GM18870 (cell line): ENCODE results near the gene CPT1A.
"Not testable (repeated sequence)": the region's sequence is repeated elsewhere in the genome, so short reads cannot be mapped to it uniquely, and the experiment has no call there.

ENCODE experiments used
- ATAC-seq: cut with Tn5 transposase; IDR thresholded peaks from one replicate; pipeline ENCODE4 v1.9.1; 2021; ENCODE audit warnings: moderate library complexity; ENCODE audit not compliant: unreplicated experiment

The CPT1A gene

DNA sequence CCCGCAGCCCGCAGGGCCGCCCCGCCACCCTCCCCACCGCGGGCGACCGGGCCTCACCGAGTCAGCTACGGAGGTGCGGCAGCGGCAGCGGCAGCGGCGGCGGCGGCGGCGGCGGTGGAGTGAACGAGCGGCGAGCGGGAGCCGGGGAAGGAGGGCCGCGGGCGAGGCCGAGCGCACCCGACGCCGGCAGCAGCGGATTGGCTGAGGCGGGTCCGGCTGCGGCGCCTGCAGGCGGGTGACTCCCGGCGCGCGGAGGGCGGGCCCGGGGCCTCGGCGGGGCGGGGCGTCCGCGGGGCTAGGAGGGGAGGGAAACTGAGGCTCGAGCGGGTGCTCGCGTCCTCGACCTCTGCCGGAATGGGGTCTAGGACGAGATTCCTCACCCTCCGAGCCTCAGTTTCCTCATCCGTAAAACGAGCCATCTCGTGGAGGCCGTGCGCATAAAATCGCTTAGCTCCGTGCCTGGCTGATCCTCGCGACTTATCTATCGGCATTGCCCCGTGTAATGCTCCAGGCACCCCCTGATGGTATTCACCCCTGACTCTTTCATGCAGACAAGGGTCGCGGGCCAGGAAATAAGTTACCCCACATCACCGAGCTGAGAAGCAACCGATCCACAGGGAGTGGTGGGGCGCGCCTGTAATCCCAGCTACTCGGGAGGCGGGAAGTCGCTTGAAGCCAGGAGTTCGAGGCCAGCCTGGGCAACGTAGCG is at the start of gene CPT1A:
CPT1A (minus strand) TSS at position 199 of the 709 bp plus-strand sequence. CDS start 26,442 bp downstream, outside the sequence.
- ATAC-seq, result no peak

DNA sequence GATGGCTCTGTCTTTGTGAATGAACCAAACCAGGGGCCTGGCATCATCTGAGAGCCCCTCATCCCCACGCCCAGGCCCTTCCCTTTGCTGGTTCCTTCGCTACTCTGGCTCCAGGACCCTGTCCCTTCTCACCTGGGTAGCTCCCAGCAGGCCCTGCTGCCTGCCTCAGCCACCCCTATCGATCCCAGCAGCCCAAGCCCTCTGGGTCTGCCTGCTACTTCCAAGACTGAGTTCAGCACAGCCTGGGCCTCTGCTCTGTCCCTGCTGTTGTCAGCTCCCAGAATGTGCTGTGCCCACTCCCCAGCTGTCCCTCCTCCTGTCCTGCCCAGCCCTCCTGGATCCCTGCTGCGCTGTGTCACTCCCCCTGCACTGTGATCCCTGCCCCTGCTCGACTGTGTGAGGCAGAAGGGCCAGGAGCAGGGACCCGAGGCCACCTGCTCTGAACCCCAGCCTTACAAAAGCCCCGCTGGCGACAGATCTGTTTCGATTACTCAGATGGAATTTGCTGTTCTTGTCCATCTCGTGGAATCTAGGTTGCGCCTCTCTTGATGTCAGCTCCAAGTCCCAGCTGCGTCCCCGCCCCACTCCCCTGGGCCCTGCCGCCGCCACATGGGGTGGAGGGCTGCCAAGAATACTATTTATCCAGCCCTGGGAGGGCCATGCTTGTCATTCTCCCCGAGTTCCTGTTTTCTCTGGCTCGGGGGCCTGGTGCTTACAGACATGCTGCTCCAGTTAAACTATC is 48.9 kb upstream of the CPT1A start:
- ATAC-seq, result no peak

DNA sequence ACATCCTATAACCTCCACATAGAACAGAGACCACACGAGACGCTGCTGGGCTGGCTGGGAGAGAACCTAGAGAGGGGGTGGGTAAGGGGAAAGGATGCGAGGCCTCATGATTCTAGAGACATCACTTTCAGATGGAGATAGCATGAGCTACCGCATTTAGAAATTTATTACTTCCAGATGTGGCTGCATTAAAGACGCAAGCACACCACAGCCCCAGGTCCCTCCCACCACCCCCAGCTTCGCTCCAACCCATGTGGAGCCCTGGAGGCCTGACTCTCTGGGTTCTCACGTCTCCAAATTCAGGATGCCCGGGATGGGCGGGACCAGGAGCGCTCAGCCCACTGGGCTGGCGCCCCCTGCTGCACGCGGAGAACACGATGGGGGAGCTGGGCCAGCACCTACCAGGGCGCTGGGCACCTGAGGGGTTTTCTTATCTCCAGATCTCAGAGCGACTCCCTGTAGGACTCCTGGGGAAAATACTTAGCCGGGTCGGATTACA is 48.3 kb upstream of the CPT1A start:
- ATAC-seq, result no peak

DNA sequence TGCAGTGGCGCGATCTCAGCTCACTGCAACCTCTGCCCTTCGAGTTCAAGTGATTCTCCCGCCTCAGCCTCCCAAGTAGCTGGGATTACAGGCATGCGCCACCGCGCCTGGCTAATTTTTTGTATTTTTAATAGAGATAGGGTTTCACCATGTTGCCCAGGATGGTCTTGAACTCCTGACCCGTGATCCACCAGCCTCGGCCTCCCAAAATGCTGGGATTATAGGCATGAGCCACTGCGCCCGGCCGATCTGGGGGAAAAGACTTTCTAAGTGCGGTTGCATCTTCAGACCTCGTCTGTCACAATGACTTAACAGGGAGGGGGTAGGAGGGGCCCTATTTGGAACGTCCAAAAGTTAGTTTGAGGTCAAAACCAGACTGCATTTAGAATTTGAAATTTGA is 43.1 kb upstream of the CPT1A start:
- ATAC-seq, result not testable (repeated sequence)

GRCh38 chr11:68882391-68882790 is 40.7 kb upstream of the CPT1A start:
- ATAC-seq, result no peak

DNA sequence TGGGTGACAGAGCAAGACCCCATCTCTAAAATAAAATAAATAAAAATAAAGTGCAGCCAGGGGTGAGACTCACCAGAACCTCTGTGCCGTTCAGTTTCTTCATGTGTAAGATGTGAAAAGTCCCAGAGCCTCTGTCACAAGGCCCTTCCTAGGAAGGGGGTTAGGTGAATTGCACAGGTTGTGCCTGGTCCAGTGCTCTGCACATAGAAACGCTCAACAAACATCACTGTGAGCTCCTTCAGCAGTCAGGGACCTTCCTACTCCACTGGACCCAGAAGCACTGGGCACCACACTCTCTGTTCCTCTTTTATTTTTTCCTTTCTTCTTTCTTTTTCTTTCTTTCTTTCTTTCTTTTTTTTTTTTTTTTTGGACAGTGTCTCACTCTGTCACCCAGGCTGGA is 39.6 kb upstream of the CPT1A start:
- no peak for ATAC-seq

DNA sequence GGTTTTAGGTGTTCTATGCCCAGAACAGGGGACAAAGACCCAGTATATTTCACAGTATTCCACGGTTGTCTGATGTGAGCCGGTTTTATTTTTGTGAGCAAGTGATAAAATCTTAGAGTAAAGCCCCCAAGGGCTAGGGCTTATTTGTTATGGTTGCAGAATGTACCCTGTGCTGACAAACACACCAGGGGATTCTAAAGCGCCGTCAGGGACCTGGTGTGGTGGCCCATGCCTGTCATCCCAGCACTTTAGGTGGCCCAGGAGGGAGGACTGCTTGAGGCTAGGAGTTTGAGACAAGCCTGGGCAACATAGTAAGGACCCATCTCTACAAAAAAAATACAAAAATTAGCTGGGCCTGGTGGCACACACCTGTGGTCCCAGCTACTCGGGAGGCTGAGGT is 39.1 kb upstream of the CPT1A start:
- ATAC-seq, result no peak

DNA sequence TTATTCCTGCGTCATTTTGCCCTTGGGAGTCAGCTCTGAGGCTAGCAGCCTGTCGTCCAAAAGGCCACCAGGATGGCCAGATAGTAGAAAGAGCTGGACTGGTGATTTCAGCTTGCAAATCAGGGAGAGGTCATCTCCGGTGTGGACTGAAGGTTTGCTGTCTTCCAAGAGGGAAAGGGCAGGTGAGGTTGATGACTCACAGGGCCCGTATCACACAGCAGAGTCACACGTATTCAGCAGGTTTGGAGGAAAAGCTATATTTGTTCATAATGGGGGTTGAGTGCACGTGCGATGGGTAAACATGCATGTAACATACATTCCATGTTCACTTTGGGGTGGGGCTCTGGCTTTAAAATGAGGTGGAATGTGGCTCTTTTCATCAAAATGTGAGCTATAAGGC is 36.3 kb upstream of the CPT1A start:
- ATAC-seq, result no peak

DNA sequence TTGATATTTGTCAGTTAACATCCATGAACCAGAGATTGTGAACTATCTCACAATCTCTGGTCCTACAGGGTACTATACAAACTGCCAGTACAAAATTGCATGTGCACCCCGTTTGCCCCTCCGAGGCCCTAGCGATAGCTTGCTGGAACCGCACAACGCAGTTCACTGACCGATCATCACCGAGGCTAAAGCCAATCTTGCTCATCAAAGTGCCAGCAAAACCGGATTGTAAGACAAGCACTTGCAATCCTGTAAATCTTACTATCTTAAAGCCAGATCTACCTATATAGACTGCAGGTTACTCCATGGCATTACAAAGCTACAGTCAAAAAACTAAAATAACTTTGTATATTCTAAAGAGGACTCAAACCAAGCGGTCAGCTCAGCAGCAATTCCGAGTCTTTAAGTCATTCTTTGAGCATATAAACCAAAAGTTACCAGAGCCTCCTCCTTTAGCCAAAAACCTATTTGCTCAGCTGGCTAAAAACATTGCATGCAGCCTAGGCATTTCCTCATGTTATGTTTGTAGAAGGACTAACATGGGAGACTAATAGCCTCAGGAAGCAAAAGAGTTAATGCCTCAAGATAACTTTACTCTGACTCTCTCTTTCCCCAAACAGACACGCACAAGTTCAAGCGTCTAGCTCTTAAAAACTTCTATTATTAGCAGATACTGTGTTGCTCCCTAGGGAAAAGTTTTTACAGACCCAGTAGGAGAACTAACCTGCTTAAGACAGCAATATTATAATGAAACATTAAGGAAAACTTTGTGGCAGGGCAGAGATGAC is 30.7 kb upstream of the CPT1A start:
- no peak for ATAC-seq

- no peak for ATAC-seq
Observed at GRCh38 chr11:68870470-68870869, 28.8 kb upstream of the CPT1A start.

DNA sequence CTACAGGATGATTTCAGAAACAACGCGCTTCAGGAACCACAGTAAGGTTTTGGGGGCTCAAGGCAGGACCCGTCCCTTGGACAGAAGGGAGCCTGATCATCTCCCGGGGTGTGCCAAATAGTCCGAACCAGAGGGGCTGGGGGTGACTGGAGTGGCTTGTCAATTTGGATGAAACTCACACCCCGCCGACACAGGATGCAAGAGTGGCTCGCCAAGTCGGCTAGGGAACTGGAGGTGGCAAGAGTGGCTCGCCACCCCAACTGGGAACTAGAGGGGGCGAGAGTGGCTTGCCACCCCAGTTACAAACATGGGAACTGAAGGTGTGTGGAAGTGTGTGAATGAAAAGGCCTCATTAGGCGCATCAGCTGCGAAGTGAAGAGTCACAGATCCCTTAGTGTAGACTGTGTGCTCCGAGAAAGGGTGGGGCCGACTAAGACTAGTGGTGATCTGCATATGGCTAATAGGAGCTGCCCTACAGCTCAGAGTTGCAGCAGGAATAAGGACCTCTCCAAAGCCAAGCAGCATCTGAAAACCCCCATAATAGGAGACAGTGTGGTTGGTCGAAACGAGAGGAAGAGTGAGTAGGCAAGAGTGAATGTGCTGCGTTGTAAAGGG is 26.6 kb upstream of the CPT1A start:
- no peak for ATAC-seq

DNA sequence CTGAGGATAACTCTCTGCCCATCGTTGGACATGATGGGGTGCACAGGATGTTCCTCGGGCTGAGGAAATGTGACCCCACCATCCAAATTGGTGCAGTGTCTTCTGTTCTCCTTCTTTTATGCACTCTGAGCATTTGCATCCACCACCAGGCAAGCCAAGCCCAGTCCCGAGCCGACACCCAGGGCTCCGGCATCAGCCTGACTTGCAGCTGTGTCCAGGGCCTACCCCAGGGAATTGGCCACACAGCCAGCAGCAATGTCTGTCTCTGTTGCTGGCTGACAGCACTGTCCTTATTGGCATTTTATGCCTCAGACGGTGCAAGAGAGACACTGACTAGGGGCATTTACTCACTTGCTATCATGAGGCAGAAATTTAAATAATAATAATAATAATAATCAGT is 25.4 kb upstream of the CPT1A start:
- ATAC-seq, result no peak

DNA sequence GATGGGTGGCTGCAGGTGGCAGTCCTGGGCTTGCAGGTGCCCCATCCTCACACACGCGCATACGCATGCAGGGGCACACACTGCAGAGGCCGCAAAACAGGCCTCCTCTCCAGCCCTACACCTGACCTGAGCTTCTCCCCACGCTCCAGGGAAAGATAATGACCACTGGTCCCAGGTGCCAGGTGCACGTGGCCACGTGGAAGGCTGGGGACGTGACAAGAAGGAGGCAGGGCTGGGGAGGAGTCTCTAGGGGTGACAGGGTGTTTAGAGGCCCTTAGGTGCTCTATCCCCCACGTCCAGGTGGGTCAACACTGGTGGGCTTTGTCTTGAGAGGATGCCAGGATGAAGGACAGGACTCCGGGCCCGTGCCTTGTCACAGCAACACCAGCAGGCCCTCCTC is 23.5 kb upstream of the CPT1A start:
- ATAC-seq, result no peak

GRCh38 chr11:68863553-68864265 is 22.0 kb upstream of the CPT1A start:
- ATAC-seq, result no peak

DNA sequence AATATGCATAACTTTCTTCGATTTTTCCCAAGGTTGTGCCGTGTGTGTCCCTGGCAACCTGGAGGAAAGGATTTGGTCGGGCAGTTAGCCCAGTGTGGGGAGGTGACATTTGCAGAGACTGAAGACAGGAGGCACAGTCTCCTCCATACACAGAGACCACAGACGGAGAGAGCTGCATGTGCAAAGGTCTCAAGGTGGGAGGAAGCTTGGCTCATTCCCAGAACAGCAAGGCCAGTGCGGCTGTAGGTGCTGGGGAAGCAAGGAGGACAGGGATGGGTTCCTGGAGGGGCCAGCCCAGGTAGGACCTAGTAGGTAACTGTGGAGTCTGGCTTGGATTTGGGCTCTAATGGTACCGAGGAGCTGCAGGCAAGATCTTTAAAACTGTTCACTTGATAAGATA is 20.7 kb upstream of the CPT1A start:
- ATAC-seq, result no peak

DNA sequence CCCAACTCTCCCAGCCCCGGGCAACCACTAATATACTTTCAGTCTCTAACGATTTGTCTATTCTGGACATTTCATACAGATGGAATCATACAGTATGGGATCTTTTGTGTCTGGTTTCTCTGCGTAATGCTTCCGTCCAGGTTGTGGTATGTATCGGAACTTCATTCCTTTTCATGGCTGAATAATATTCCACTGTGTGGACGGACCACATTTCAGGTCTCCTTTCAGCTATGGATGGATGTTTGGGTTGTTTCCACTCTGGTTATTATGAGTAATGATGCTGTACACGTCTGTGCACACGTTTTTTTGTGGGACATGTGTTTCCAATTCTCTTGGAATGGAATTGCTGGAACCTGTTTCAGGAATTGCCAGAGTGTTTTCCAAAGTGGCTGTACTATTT is 17.4 kb upstream of the CPT1A start:
- no peak for ATAC-seq

DNA sequence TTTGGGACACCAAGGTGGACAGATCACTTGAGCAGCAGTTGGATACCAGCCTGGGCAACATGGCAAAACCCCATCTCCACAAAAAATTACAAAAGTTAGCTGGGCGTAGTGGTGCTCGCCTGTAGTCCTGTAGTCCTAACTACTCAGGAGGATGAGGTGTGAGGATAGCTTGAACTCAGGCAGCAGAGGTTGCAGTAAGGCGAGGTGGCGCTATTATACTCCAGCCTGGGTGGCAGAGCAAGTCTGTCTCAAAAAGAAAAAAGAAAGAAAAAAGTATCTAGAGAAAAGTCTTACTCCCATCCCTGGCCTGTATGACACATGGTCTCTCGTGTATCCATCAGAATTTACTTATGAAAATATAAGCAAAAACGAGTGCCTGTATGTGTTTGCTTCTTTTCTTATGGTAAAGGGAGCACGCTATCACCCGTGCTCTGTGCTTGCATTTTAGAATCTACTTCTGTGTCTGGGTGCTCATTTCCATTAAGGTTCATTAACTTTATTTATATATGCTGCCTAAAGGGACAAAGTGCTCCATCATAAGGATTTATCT is 15.4 kb upstream of the CPT1A start:
- no peak for ATAC-seq

DNA sequence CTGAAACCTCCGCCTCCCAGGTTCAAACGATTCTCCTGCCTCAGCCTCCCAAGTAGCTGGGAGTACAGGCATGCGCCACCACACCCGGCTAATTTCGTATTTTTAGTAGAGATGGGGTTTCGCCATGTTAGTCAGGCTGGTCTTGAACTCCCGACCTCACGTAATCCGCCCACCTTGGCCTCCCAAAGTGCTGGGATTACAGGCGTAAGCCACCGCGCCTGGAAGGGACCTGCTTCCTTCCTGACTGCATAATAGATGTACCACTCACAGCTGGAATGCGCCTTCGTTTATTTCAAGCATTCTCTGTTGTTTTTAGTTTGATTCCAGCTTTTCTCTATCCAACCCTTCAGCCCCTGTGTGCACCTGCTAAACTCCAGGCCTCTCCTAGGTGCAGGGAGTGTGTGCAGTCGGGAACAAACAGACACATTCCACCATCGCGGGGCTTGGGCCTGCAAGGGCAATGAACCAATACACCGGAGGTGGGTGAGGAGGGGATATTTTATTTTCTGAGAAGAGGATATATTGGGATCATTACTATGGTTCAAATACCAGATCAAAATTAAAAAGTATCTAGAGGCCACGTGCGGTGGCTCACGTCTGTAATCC is 14.8 kb upstream of the CPT1A start:
- ATAC-seq, result not testable (repeated sequence)

DNA sequence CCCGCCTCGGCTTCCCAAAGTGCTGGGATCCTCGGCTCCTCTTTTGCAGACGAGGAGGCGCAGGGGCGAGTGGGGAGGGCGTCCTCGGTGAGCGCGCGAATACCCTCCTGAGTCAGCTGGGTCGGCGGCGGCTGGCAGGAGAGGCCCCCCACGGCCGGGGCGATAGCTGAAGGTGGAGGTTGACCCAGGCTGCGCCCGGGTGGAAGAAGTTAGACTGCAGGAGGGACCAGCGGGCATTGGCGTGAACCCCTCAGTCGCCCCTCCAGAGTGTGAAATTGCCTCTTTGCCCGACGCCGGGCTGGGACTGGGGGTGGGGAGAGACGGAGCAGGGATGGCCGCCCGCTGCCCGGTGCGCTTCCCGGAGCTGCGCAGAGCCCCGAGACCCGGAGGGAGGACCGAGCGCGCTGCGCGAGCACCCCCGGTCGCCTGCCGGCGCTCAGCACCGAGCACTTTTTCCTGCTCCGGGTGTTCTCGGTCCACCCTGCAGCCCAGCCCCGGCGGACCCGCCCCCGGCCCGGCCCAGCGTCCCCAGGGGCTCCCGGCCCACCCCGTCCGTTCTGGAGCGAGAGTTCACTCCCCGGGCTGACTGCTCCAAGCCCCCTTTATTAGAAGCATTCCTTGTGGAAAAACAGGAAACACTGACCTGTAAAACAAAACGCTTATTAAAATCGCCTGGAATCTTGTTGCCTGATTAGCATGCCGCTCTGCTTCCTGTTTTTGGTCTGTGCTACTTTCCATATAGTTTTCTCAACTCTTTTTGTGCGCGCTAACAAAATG is 13.7 kb upstream of the CPT1A start:
- ATAC-seq, result no peak
